GM12878 (cell line): Measurements from ENCODE around the gene CHCHD3. TPM values are rescaled to one million over a fixed set of nuclear protein-coding genes. Genes with fewer than 3 reads are reported as not detected.

Source experiments
- ATAC-seq: fragments of 200-7000 bp; cut with Tn5 transposase; 3 replicates; pipeline ENCODE4 v1.9.1; 2020; ENCODE audit warnings: mild to moderate bottlenecking, moderate library complexity
- BruUV-seq: library from RNA; stranded (reverse); fragments of 400-500 nt; replicated peaks from 2 replicates; lab custom pipeline; 2021; lab: Mats Ljungman, UMichigan
- CTCF ChIA-PET: fragments of 300-600 bp; sonication (Branson Sonifier 250); formaldehyde crosslinking; extraction: SDS; loops from one replicate; lab custom pipeline; 2021; ENCODE audit warnings: inconsistent platforms; lab: Yijun Ruan, JAX
- POLR2A ChIA-PET: fragments of 350-600 bp; formaldehyde crosslinking; extraction: SDS; loops from one replicate; lab custom pipeline; 2021; ENCODE audit warnings: inconsistent platforms; lab: Charles Lee
- RAD21 ChIA-PET: fragments of 300-600 bp; sonication (Branson Sonifier 250); formaldehyde crosslinking; loops from one replicate; lab custom pipeline; 2023; ENCODE audit warnings: antibody characterized with exemption; ENCODE audit not compliant: unreplicated experiment; lab: Charles Lee
- SMC1A ChIA-PET: fragments of 300-600 bp; sonication (Branson Sonifier 250); formaldehyde crosslinking; loops from one replicate; lab custom pipeline; 2023; ENCODE audit not compliant: unreplicated experiment, uncharacterized antibody; lab: Charles Lee
- DNase-seq: peaks from one replicate; pipeline ENCODE4 v3.0.0-alpha.2; 2011; ENCODE audit warnings: low read depth, low spot score
- FAIRE-seq: peaks from 3 replicates; lab custom pipeline; 2011; peaks lifted over from hg19 to GRCh38; lab: Jason Lieb, UNC
- H2AFZ ChIP-seq: 2 replicates; pipeline ENCODE4 v1.6.0; 2011; ENCODE audit warnings: low read depth, low read length, control low read depth; ENCODE audit not compliant: control insufficient read depth
- H3K27ac ChIP-seq: 2 replicates; pipeline ENCODE4 v1.5.1; 2011; ENCODE audit warnings: control low read depth; ENCODE audit not compliant: control insufficient read depth, insufficient read depth
- H3K27me3 ChIP-seq, 2 experiments: replicated peaks in 1 of 2; 2 replicates each; pipeline versions ENCODE4 v1.6.0 to v1.6.1; 2011; ENCODE audit warnings: low read length in 1 of 2; ENCODE audit not compliant: control insufficient read depth in 2 of 2, insufficient read depth in 2 of 2
- H3K36me3 ChIP-seq, 2 experiments: 2 replicates each; pipeline ENCODE4 v1.5.1; 2011; ENCODE audit warnings: low read length in 1 of 2; ENCODE audit not compliant: control insufficient read depth in 2 of 2, insufficient read depth in 2 of 2
- H3K4me1 ChIP-seq: 2 replicates; pipeline ENCODE4 v1.6.1; 2011; ENCODE audit warnings: mild to moderate bottlenecking, low read length, moderate library complexity, mixed read lengths; ENCODE audit not compliant: control insufficient read depth, insufficient read depth
- H3K4me2 ChIP-seq: 2 replicates; pipeline ENCODE4 v1.6.0; 2011; ENCODE audit warnings: control low read depth; ENCODE audit not compliant: control insufficient read depth, insufficient read depth
- H3K4me3 ChIP-seq: fragments of 200-600 bp; sonication (generic); 2 replicates; pipeline ENCODE4 v1.5.1; 2016
- H3K79me2 ChIP-seq: 2 replicates; pipeline ENCODE4 v1.6.0; 2011; ENCODE audit warnings: low read length; ENCODE audit not compliant: control insufficient read depth, insufficient read depth
- H3K9ac ChIP-seq: 2 replicates; pipeline ENCODE4 v1.8.0; 2011; ENCODE audit warnings: low read length, control low read depth, mixed read lengths; ENCODE audit not compliant: control insufficient read depth, insufficient read depth
- H3K9me3 ChIP-seq: replicated peaks from 3 replicates; pipeline ENCODE4 v1.5.1; 2011; ENCODE audit warnings: mild to moderate bottlenecking, low read length; ENCODE audit not compliant: control insufficient read depth, insufficient read depth
- H4K20me1 ChIP-seq: 2 replicates; pipeline ENCODE4 v1.6.0; 2011; ENCODE audit not compliant: control insufficient read depth, insufficient read depth
- ASH2L ChIP-seq: fragments of 300-600, 200-600 bp; sonication (generic); IDR thresholded peaks from 2 replicates; pipeline ENCODE4 v1.6.1; 2017; ENCODE audit warnings: low read depth, mild to moderate bottlenecking, borderline replicate concordance
- BHLHE40 ChIP-seq, 2 experiments: fragments of 450-650 bp in 1 of 2; IDR thresholded peaks; 2 replicates each; pipeline ENCODE4 v1.6.1; 2011 to 2017; ENCODE audit warnings: low read depth in 2 of 2, borderline replicate concordance in 1 of 2, improper control_type of control experiment in 1 of 2, low read length in 1 of 2, mild to moderate bottlenecking in 1 of 2
- BMI1 ChIP-seq: fragments of 450-650 bp; IDR thresholded peaks from 2 replicates; pipeline ENCODE4 v1.6.1; 2016; ENCODE audit warnings: mild to moderate bottlenecking, moderate library complexity, borderline replicate concordance
- E2F4 ChIP-seq: IDR thresholded peaks from 2 replicates; pipeline ENCODE4 v1.6.1; 2012; ENCODE audit warnings: low read depth, low read length, improper control_type of control experiment
- EP300 ChIP-seq, 2 experiments: fragments of 150-350 bp in 1 of 2; IDR thresholded peaks; 2 replicates each; pipeline ENCODE4 v1.6.1; 2011 to 2012; ENCODE audit warnings: low read depth in 2 of 2, low read length in 2 of 2, borderline replicate concordance in 1 of 2, improper control_type of control experiment in 1 of 2, inconsistent platforms in 1 of 2; ENCODE audit not compliant: control insufficient read depth in 1 of 2
- FOS ChIP-seq: IDR thresholded peaks from 3 replicates; pipeline ENCODE4 v1.6.1; 2011; ENCODE audit warnings: borderline replicate concordance; ENCODE audit not compliant: insufficient read length; ENCODE audit errors: extremely low read depth
- KDM1A ChIP-seq: fragments of 200-600 bp; sonication (generic); IDR thresholded peaks from 2 replicates; pipeline ENCODE4 v1.6.1; 2016; ENCODE audit warnings: borderline replicate concordance
- KLF5 ChIP-seq: fragments of 450-650 bp; IDR thresholded peaks from 2 replicates; pipeline ENCODE4 v1.6.1; 2014; ENCODE audit warnings: mild to moderate bottlenecking; ENCODE audit not compliant: partially characterized antibody
- MEF2B ChIP-seq: fragments of 450-650 bp; IDR thresholded peaks from 2 replicates; pipeline ENCODE4 v1.6.1; 2018; ENCODE audit warnings: mild to moderate bottlenecking, moderate library complexity; ENCODE audit not compliant: partially characterized antibody, poor library complexity, severe bottlenecking
- MTA3 ChIP-seq: IDR thresholded peaks from 2 replicates; pipeline ENCODE4 v1.6.1; 2012; ENCODE audit warnings: low read length, inconsistent platforms, borderline replicate concordance
- RB1 ChIP-seq: fragments of 450-650 bp; formaldehyde crosslinking; IDR thresholded peaks from 2 replicates; pipeline ENCODE4 v1.6.1; 2017; ENCODE audit warnings: mild to moderate bottlenecking, borderline replicate concordance
- REST ChIP-seq: IDR thresholded peaks from 2 replicates; pipeline ENCODE4 v1.6.1; 2012; ENCODE audit warnings: mild to moderate bottlenecking, low read depth, low read length
- RUNX3 ChIP-seq: IDR thresholded peaks from 2 replicates; pipeline ENCODE4 v1.6.1; 2012; ENCODE audit warnings: low read length, inconsistent platforms
- STAT1 ChIP-seq: fragments of 450-650 bp; conservative IDR thresholded peaks from 2 replicates; pipeline ENCODE4 v1.6.1; 2014; ENCODE audit warnings: antibody characterized with exemption, mild to moderate bottlenecking
- USF1 ChIP-seq: IDR thresholded peaks from 2 replicates; pipeline ENCODE4 v1.6.1; 2011; ENCODE audit warnings: borderline replicate concordance, low read depth, mild to moderate bottlenecking, moderate library complexity, mixed read lengths, low read length; ENCODE audit not compliant: insufficient read depth; ENCODE audit errors: extremely low read length
- YY1 ChIP-seq: IDR thresholded peaks from 2 replicates; pipeline ENCODE4 v1.6.1; 2011; ENCODE audit warnings: low read depth, mild to moderate bottlenecking, low read length
- ZNF24 ChIP-seq: fragments of 450-650 bp; IDR thresholded peaks from 2 replicates; pipeline ENCODE4 v1.6.1; 2017; ENCODE audit warnings: antibody characterized with exemption, mild to moderate bottlenecking
- ZNF274 ChIP-seq: IDR thresholded peaks from one replicate; pipeline ENCODE4 v1.8.0; 2011; ENCODE audit not compliant: insufficient read length, insufficient read depth
- WGBS: methylation state at CpG from one replicate; pipeline ENCODE4 v1.1.6; 2016; ENCODE audit warnings: low lambda C conversion rate; ENCODE audit not compliant: insufficient replicate concordance, insufficient coverage; ENCODE audit errors: missing lambda C conversion rate; 5-methylcytosine and 5-hydroxymethylcytosine counted together
- in situ Hi-C: fragments of 300-500 bp; cut with MboI; formaldehyde crosslinking; loops from 9 replicates; pipeline ENCODE4 v1.14.3; 2018; ENCODE audit warnings: mixed read lengths
- intact Hi-C: fragments of 100-400 bp; cut with micrococcal nuclease; formaldehyde crosslinking; loops from one replicate; pipeline ENCODE4 v1.14.2; 2022; ENCODE audit not compliant: unreplicated experiment
- polyA plus RNA-seq, 11 experiments: library from polyadenylated mRNA; depleted of rRNA in 4 of 11; unstranded in 6 of 11; stranded (reverse) in 5 of 11; fragments of >200 nt; fragmentation: Nextera tagmentation in 4 of 11; fragmentation: Illumina TruSeq in 1 of 11; extraction: Ambion mirVana in 4 of 11; extraction: Trizol in 1 of 11; gene quantifications; 1 replicate in 1 of 11; 2 replicates in 10 of 11; pipeline versions ENCODE4 v1.2.1 to v1.2.3, GENCODE V29; 2011 to 2016; ENCODE audit warnings: inconsistent platforms in 2 of 11, missing spikeins in 2 of 11, low read depth in 1 of 11
- total RNA-seq, 4 experiments: library from RNA; depleted of rRNA in 3 of 4; stranded (reverse); fragments of >200 nt in 3 of 4; fragmentation: Illumina TruSeq in 1 of 4; extraction: Trizol in 1 of 4; gene quantifications; 2 replicates each; pipeline versions ENCODE4 v1.2.1 to v1.2.3, GENCODE V29; 2013 to 2021

Gene CHCHD3
- total and polyA plus RNA-seq, 10 of the 15 experiments (the other 5 are each of a cell fraction or from before 2014, with no cell fraction given), result 38.3 to 178 (median 96.2) TPM

- whole genome bisulfite sequencing, result 90% methylated on average over 7 of the region's 7 CpGs
- ChIA-PET POLR2A (no interaction called here), CTCF (interaction anchor here (0.5 to 1.4 kb wide), 2 partner anchors 118 to 671 kb away, joined by 3 to 7 read pairs; no protein-coding TSS in a partner anchor), SMC1A (interaction anchor here (1.8 kb wide), 1 partner anchor 501 kb away, joined by 4 read pairs; no protein-coding TSS in a partner anchor), RAD21 (interaction anchor here (0.8 kb wide), 1 partner anchor 278 kb away, joined by 3 read pairs; no protein-coding TSS in a partner anchor)
- Histone ChIP-seq H3K4me1 (peaks cover 17% of the 10 kb centered on the region), H3K4me3 (no peak overlapping the region), H3K36me3 (peaks cover 0 to 6% of the 10 kb centered on the region in 2 experiments; a peak in 1 of 4 replicates), H3K27me3 (no peaks in the 10 kb centered on the region), H3K4me2 (no peak overlapping the region), H2AFZ (no peak overlapping the region), H3K9ac (no peak overlapping the region), H3K27ac (peak overlapping the region; percentile 33; the same call in 1 of the 2 replicates), H4K20me1 (no peaks in the 10 kb centered on the region), H3K9me3 (peaks cover 3% of the 10 kb centered on the region; the same call in 2 of the 3 replicates), H3K79me2 (no peaks in the 10 kb centered on the region; the same call in 1 of the 2 replicates)
- no TSS peak for BruUV-seq
- intact Hi-C loops (no loop called here), in situ Hi-C loops (no loop called here)
- no peak for ATAC-seq
- DNase-seq, result no peak
- no peak for FAIRE-seq
- TF ChIP-seq ASH2L, result no peak
- TF ChIP-seq RUNX3, result no peak
- TF ChIP-seq BMI1, result no peak
- no peak for TF ChIP-seq FOS
- no peak for TF ChIP-seq KLF5
- TF ChIP-seq YY1, result no peak
- no peak for TF ChIP-seq MTA3
- no peak for TF ChIP-seq KDM1A
- no peak for TF ChIP-seq USF1
- TF ChIP-seq REST, result no peak
- TF ChIP-seq EP300 (IDR thresholded peaks at IDR 0.05; ENCODE audit: borderline replicate concordance in 1 of 2, control insufficient read depth in 1 of 2, low read depth in 2 of 2, low read length in 2 of 2), result no peak
- no peak for TF ChIP-seq MEF2B
- TF ChIP-seq RB1, result no peak
- no peak for TF ChIP-seq BHLHE40 (IDR thresholded peaks at IDR 0.05; ENCODE audit: borderline replicate concordance in 1 of 2, low read depth in 2 of 2, low read length in 1 of 2)
- no peak for TF ChIP-seq E2F4
- TF ChIP-seq STAT1, result no peak
- no peak for TF ChIP-seq ZNF24
- TF ChIP-seq ZNF274, result no peak
Measured at GRCh38 chr7:132932296-132933071, 149.4 kb downstream of the CHCHD3 start.
